HEK293 (cell line): ENCODE results near the gene SEPTIN12.

Source experiments
- CTCF ChIA-PET: fragments of 350-600 bp; formaldehyde crosslinking; extraction: SDS; loops from one replicate; lab custom pipeline; 2021; ENCODE audit warnings: antibody characterized with exemption; lab: Yijun Ruan, JAX
- POLR2A ChIA-PET: fragments of 300-600 bp; formaldehyde crosslinking; extraction: SDS; loops from one replicate; lab custom pipeline; 2020; ENCODE audit warnings: antibody characterized with exemption, inconsistent platforms; lab: Yijun Ruan, JAX
- H3K27ac ChIP-seq: fragments of 200-500 bp; sonication (Bioruptor generic); 2 replicates; pipeline ENCODE4 v1.5.1; 2014; ENCODE audit warnings: low read depth, low read length, control low read depth, inconsistent platforms; ENCODE audit errors: extremely low read depth
- H3K36me3 ChIP-seq, 2 experiments: fragments of 200-500 bp in 1 of 2; sonication (Bioruptor generic) in 1 of 2; 1 replicate in 1 of 2; 2 replicates in 1 of 2; pipeline ENCODE4 v1.5.1; 2014 to 2017; ENCODE audit warnings: inconsistent platforms in 2 of 2, low read length in 2 of 2; ENCODE audit not compliant: control insufficient read depth in 2 of 2, insufficient read depth in 1 of 2
- H3K4me1 ChIP-seq: fragments of 200-500 bp; sonication (Bioruptor generic); 2 replicates; pipeline ENCODE4 v1.5.1; 2014; ENCODE audit warnings: mild to moderate bottlenecking, low read length, inconsistent platforms; ENCODE audit not compliant: control insufficient read depth, insufficient read depth
- H3K4me3 ChIP-seq: 2 replicates; pipeline ENCODE4 v1.5.1; 2011; ENCODE audit warnings: low read depth, mild to moderate bottlenecking, control low read depth, low read length, moderate library complexity
- H3K9me3 ChIP-seq: fragments of 200-500 bp; sonication (Bioruptor generic); 2 replicates; pipeline ENCODE4 v1.5.1; 2014; ENCODE audit warnings: low read depth, low read length, inconsistent platforms; ENCODE audit not compliant: control insufficient read depth, insufficient read depth
- GLIS1 ChIP-seq: fragments of 450-650 bp; formaldehyde crosslinking; IDR thresholded peaks from 2 replicates; pipeline ENCODE4 v1.5.1; 2016; ENCODE audit warnings: missing biosample characterization, missing genetic modification characterization
- KLF1 ChIP-seq: fragments of 450-650 bp; formaldehyde crosslinking; IDR thresholded peaks from 2 replicates; pipeline ENCODE4 v1.5.1; 2016; ENCODE audit warnings: missing biosample characterization, missing genetic modification characterization
- KLF10 ChIP-seq: fragments of 450-650 bp; IDR thresholded peaks from 2 replicates; pipeline ENCODE4 v1.5.1; 2018; ENCODE audit warnings: missing biosample characterization, mild to moderate bottlenecking, missing genetic modification characterization
- KLF7 ChIP-seq: fragments of 450-650 bp; formaldehyde crosslinking; IDR thresholded peaks from 2 replicates; pipeline ENCODE4 v1.5.1; 2016; ENCODE audit warnings: missing biosample characterization, missing genetic modification characterization, borderline replicate concordance
- MEIS1 ChIP-seq: sonication (generic); formaldehyde crosslinking; IDR thresholded peaks from 2 replicates; pipeline ENCODE4 v1.8.1; 2022; ENCODE audit warnings: missing genetic modification reagents, mild to moderate bottlenecking, borderline replicate concordance
- SP3 ChIP-seq: fragments of 450-650 bp; formaldehyde crosslinking; IDR thresholded peaks from 2 replicates; pipeline ENCODE4 v1.5.1; 2016; ENCODE audit warnings: missing biosample characterization, missing genetic modification characterization
- SP7 ChIP-seq: fragments of 450-650 bp; formaldehyde crosslinking; IDR thresholded peaks from 2 replicates; pipeline ENCODE4 v1.5.1; 2016; ENCODE audit warnings: missing biosample characterization, missing genetic modification characterization
- ZBTB20 ChIP-seq: fragments of 450-650 bp; formaldehyde crosslinking; IDR thresholded peaks from 2 replicates; pipeline ENCODE4 v1.5.1; 2016; ENCODE audit warnings: missing biosample characterization, missing genetic modification characterization
- ZEB2 ChIP-seq: fragments of 450-650 bp; formaldehyde crosslinking; IDR thresholded peaks from 2 replicates; pipeline ENCODE4 v1.5.1; 2016; ENCODE audit warnings: missing biosample characterization, missing genetic modification characterization
- ZNF133 ChIP-seq: fragments of 450-650 bp; formaldehyde crosslinking; IDR thresholded peaks from 2 replicates; pipeline ENCODE4 v1.5.1; 2016; ENCODE audit warnings: missing biosample characterization, missing genetic modification characterization
- ZNF16 ChIP-seq: fragments of 450-650 bp; formaldehyde crosslinking; IDR thresholded peaks from 2 replicates; pipeline ENCODE4 v1.5.1; 2016; ENCODE audit warnings: low read depth, missing biosample characterization, missing genetic modification characterization
- ZNF184 ChIP-seq: fragments of 450-650 bp; IDR thresholded peaks from 2 replicates; pipeline ENCODE4 v1.5.1; 2018; ENCODE audit warnings: missing biosample characterization, mild to moderate bottlenecking, missing genetic modification characterization
- ZNF2 ChIP-seq: fragments of 450-650 bp; formaldehyde crosslinking; IDR thresholded peaks from 2 replicates; pipeline ENCODE4 v1.5.1; 2016; ENCODE audit warnings: missing biosample characterization, missing genetic modification characterization
- ZNF354C ChIP-seq: fragments of 450-650 bp; formaldehyde crosslinking; IDR thresholded peaks from 2 replicates; pipeline ENCODE4 v1.5.1; 2016; ENCODE audit warnings: missing biosample characterization, missing genetic modification characterization, low read depth, borderline replicate concordance
- ZNF433 ChIP-seq: fragments of 450-650 bp; formaldehyde crosslinking; IDR thresholded peaks from 2 replicates; pipeline ENCODE4 v1.5.1; 2016; ENCODE audit warnings: missing biosample characterization, missing genetic modification characterization, low read depth
- ZNF571 ChIP-seq: fragments of 450-650 bp; formaldehyde crosslinking; IDR thresholded peaks from 2 replicates; pipeline ENCODE4 v1.5.0; 2017; ENCODE audit warnings: missing biosample characterization, missing genetic modification characterization
- ZNF768 ChIP-seq: fragments of 450-650 bp; formaldehyde crosslinking; IDR thresholded peaks from 2 replicates; pipeline ENCODE4 v1.5.1; 2018; ENCODE audit warnings: missing biosample characterization, mild to moderate bottlenecking, missing genetic modification characterization
- ZNF830 ChIP-seq: fragments of 450-650 bp; IDR thresholded peaks from 2 replicates; pipeline ENCODE4 v1.5.0; 2018; ENCODE audit warnings: missing biosample characterization, missing genetic modification characterization, low read depth, mild to moderate bottlenecking, moderate library complexity
- TF ChIP-seq, protein P1 (sequence below): fragments of 450-650 bp; formaldehyde crosslinking; IDR thresholded peaks from 2 replicates; pipeline ENCODE4 v1.5.1; 2016; ENCODE audit warnings: missing biosample characterization, missing genetic modification characterization
- TF ChIP-seq, protein P2 (sequence below): fragments of 450-650 bp; formaldehyde crosslinking; IDR thresholded peaks from 2 replicates; pipeline ENCODE4 v1.5.1; 2016; ENCODE audit warnings: missing biosample characterization, missing genetic modification characterization
- TF ChIP-seq, protein P3 (sequence below): fragments of 450-650 bp; formaldehyde crosslinking; IDR thresholded peaks from 2 replicates; pipeline ENCODE4 v1.5.1; 2017; ENCODE audit warnings: missing biosample characterization, missing genetic modification characterization
- TF ChIP-seq, protein P4 (sequence below): fragments of 450-650 bp; formaldehyde crosslinking; IDR thresholded peaks from 2 replicates; pipeline ENCODE4 v1.5.1; 2016; ENCODE audit warnings: missing biosample characterization, missing genetic modification characterization
- TF ChIP-seq, protein P5 (sequence below): fragments of 450-650 bp; formaldehyde crosslinking; IDR thresholded peaks from 2 replicates; pipeline ENCODE4 v1.5.1; 2016; ENCODE audit warnings: missing biosample characterization, missing genetic modification characterization

Gene SEPTIN12

DNA sequence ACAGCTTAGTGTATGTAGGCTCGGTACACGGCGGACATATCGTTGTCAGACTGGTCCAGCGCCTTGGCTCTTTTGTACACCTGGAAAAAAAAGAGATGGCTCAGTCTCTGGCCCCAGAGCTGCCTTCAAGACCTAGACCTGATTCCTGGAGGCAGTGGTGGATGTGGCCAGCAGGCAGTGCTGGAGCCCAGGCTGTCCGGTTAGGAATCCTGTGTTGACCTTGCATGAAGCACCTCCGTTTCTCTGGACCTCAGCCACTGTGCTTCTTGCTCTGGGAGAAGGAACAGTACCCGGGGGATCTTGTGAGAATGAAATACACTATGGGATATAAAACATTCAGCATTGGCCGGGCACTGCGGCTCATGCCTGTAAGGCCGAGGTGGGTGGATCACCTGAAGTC, 17.1 kb upstream of the SEPTIN12 start (continued):
- TF ChIP-seq, protein P1, sequence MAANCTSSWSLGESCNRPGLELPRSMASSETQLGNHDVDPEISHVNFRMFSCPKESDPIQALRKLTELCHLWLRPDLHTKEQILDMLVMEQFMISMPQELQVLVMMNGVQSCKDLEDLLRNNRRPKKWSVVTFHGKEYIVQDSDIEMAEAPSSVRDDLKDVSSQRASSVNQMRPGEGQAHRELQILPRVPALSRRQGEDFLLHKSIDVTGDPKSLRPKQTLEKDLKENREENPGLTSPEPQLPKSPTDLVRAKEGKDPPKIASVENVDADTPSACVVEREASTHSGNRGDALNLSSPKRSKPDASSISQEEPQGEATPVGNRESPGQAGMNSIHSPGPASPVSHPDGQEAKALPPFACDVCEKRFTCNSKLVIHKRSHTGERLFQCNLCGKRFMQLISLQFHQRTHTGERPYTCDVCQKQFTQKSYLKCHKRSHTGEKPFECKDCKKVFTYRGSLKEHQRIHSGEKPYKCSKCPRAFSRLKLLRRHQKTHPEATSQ (tag by site-specific recombination): no peak
- TF ChIP-seq ZNF571 (tag by site-specific recombination): no peak
- TF ChIP-seq, all 188 proteins: peak for 0

DNA sequence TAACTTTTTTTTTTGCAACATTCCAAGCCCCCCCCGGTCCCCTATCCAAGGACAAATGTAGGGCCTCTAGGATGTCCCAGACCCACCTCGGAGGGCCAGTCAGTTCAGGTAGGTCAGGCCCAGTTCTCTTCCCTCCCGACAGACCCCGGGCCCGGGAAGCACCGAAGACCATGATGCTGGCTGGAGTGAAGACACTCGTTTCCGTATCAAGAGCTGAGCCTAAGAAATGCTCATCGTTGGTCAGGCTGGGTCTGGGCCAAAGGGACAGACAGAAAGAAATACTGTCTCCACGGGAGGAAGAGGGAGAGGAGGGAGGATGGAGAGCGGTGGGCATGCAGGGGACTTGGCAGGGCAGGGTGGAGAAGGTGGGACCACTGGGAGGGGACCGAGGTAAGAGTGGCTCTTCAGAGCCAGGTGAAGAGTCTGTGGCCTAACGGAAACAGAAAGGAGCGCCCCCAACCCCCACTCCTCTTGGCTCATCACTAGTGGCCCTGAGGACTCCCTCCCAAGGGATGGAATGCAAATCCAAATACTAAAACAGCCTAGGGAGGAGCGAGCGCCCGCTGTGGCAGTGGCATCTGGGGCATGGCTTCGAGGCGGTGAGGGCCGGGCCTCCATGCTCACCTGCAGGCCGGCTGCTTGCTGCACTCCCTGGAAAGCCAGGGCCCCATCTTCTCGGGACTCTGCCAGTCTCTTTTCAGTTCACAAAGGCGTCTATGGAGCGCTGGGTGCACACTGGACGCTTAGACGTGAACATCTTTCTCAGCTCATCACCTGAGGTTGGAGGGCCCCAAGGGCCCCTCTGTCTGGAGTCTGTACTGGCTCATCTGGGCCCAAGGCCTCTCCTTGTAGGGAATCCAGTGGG, 16.0 kb upstream of the SEPTIN12 start:
- CTCF ChIA-PET: no interaction called here
- H3K9me3 ChIP-seq: no peaks in the 10 kb centered on the region
- peaks cover 23 to 54% of the 10 kb centered on the region in 2 experiments for H3K36me3 ChIP-seq
- POLR2A ChIA-PET: interaction anchor here (0.6 to 1.2 kb wide), 2 partner anchors 35 to 39 kb away, joined by 3 to 4 read pairs; no protein-coding TSS in a partner anchor
- H3K4me3 ChIP-seq: no peak overlapping the region
- H3K27ac ChIP-seq: no peak overlapping the region; the same call in 1 of the 2 replicates
- H3K4me1 ChIP-seq: peaks cover 3% of the 10 kb centered on the region; the same call in 1 of the 2 replicates
- TF ChIP-seq SP3 (tag by site-specific recombination): no peak
- no peak for TF ChIP-seq ZNF768
- TF ChIP-seq, protein P2, sequence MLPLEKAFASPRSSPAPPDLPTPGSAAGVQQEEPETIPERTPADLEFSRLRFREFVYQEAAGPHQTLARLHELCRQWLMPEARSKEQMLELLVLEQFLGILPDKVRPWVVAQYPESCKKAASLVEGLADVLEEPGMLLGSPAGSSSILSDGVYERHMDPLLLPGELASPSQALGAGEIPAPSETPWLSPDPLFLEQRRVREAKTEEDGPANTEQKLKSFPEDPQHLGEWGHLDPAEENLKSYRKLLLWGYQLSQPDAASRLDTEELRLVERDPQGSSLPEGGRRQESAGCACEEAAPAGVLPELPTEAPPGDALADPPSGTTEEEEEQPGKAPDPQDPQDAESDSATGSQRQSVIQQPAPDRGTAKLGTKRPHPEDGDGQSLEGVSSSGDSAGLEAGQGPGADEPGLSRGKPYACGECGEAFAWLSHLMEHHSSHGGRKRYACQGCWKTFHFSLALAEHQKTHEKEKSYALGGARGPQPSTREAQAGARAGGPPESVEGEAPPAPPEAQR (tag by site-specific recombination): no peak
- no peak for TF ChIP-seq ZNF433
- peak; percentile 10; the same call in 1 of the 2 replicates for TF ChIP-seq ZBTB20
- TF ChIP-seq GLIS1: no peak
- 0 out of 2 replicates have a peak, but pooled peaks have one; percentile 18 for TF ChIP-seq ZEB2 (tag by site-specific recombination)

DNA sequence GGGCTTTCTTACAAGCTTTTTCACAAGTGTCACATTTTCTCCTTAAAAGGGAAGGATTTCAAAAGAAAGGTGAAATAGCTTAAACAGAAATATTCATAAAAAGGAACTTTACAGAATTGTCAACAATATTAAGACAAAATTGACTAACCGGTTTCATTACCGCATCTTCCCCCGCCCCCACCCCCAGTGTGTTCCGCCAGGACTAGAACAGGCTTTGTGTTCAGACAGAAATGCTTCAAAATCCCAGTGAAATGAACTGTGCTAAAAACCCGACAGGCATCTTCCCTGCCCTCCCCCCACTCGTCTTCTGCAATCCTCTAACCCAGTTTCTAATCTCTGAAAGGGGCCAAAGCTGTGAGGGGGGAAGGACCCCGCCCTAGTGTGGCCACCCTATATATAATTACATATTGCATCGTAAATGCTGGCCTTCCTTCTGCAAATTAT, 15.3 kb upstream of the SEPTIN12 start:
- CTCF ChIA-PET: interaction anchor here (0.8 kb wide), 1 partner anchor 37 kb away, joined by 3 read pairs; no protein-coding TSS in a partner anchor
- peaks cover 3% of the 10 kb centered on the region; the same call in 1 of the 2 replicates for H3K4me1 ChIP-seq
- no peak overlapping the region for H3K4me3 ChIP-seq
- POLR2A ChIA-PET: interaction anchor here (0.6 to 3.2 kb wide), 9 partner anchors 8 to 145 kb away, joined by 3 to 19 read pairs (median 4); partner anchors contain the start of genes ANKS3, DNAAF8, NUDT16L1 and SEPTIN12
- no peaks in the 10 kb centered on the region for H3K9me3 ChIP-seq
- H3K36me3 ChIP-seq: peaks cover 17 to 54% of the 10 kb centered on the region in 2 experiments
- no peak overlapping the region for H3K27ac ChIP-seq
- TF ChIP-seq ZNF133: no peak
- TF ChIP-seq MEIS1 (CRISPR knock-in tag): no peak
- 0 out of 2 replicates have a peak, but pooled peaks have one; percentile 19 for TF ChIP-seq KLF10 (tag by site-specific recombination)
- no peak for TF ChIP-seq ZNF354C (tag by site-specific recombination)
- TF ChIP-seq KLF7: peak; percentile 60; the same call in 1 of the 2 replicates
- TF ChIP-seq, protein P3, sequence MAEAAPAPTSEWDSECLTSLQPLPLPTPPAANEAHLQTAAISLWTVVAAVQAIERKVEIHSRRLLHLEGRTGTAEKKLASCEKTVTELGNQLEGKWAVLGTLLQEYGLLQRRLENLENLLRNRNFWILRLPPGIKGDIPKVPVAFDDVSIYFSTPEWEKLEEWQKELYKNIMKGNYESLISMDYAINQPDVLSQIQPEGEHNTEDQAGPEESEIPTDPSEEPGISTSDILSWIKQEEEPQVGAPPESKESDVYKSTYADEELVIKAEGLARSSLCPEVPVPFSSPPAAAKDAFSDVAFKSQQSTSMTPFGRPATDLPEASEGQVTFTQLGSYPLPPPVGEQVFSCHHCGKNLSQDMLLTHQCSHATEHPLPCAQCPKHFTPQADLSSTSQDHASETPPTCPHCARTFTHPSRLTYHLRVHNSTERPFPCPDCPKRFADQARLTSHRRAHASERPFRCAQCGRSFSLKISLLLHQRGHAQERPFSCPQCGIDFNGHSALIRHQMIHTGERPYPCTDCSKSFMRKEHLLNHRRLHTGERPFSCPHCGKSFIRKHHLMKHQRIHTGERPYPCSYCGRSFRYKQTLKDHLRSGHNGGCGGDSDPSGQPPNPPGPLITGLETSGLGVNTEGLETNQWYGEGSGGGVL (tag by site-specific recombination): peak; percentile 21; the same call in 1 of the 2 replicates
- TF ChIP-seq ZNF433: no peak
- 0 out of 2 replicates have a peak, but pooled peaks have one; percentile 15 for TF ChIP-seq SP7 (tag by site-specific recombination)
- 0 out of 2 replicates have a peak, but pooled peaks have one; percentile 9 for TF ChIP-seq KLF1 (tag by site-specific recombination)
- TF ChIP-seq, protein P4, sequence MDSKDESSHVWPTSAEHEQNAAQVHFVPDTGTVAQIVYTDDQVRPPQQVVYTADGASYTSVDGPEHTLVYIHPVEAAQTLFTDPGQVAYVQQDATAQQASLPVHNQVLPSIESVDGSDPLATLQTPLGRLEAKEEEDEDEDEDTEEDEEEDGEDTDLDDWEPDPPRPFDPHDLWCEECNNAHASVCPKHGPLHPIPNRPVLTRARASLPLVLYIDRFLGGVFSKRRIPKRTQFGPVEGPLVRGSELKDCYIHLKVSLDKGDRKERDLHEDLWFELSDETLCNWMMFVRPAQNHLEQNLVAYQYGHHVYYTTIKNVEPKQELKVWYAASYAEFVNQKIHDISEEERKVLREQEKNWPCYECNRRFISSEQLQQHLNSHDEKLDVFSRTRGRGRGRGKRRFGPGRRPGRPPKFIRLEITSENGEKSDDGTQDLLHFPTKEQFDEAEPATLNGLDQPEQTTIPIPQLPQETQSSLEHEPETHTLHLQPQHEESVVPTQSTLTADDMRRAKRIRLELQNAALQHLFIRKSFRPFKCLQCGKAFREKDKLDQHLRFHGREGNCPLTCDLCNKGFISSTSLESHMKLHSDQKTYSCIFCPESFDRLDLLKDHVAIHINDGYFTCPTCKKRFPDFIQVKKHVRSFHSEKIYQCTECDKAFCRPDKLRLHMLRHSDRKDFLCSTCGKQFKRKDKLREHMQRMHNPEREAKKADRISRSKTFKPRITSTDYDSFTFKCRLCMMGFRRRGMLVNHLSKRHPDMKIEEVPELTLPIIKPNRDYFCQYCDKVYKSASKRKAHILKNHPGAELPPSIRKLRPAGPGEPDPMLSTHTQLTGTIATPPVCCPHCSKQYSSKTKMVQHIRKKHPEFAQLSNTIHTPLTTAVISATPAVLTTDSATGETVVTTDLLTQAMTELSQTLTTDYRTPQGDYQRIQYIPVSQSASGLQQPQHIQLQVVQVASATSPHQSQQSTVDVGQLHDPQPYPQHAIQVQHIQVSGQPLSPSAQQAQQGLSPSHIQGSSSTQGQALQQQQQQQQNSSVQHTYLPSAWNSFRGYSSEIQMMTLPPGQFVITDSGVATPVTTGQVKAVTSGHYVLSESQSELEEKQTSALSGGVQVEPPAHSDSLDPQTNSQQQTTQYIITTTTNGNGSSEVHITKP (tag by site-specific recombination): peak; percentile 89
- TF ChIP-seq, protein P5, sequence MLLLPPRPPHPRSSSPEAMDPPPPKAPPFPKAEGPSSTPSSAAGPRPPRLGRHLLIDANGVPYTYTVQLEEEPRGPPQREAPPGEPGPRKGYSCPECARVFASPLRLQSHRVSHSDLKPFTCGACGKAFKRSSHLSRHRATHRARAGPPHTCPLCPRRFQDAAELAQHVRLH (tag by site-specific recombination): no peak
- 0 out of 2 replicates have a peak, but pooled peaks have one; percentile 16 for TF ChIP-seq ZNF2
- no peak for TF ChIP-seq ZNF830 (tag by site-specific recombination)
- no peak for TF ChIP-seq ZNF184
- TF ChIP-seq ZNF16 (tag by site-specific recombination): no peak
